WTC11 (cell line): Measurements from ENCODE around the gene HELZ.

Source experiments
- EMX1 ChIP-seq: fragments of 250-450 bp; sonication (Bioruptor Pico); IDR thresholded peaks from 2 replicates; pipeline ENCODE4 v1.8.0; 2021; ENCODE audit warnings: mild to moderate bottlenecking
- GABPB1 ChIP-seq: sonication (generic); formaldehyde crosslinking; IDR thresholded peaks from 2 replicates; pipeline ENCODE4 v1.8.1; 2023; ENCODE audit warnings: mild to moderate bottlenecking, missing genetic modification reagents
- ZNF232 ChIP-seq: sonication (generic); formaldehyde crosslinking; IDR thresholded peaks from 2 replicates; pipeline ENCODE4 v1.8.0; 2022; ENCODE audit warnings: mild to moderate bottlenecking, missing genetic modification reagents
- TF ChIP-seq, protein P1 (sequence below): fragments of 200-600 bp; IDR thresholded peaks from 2 replicates; pipeline ENCODE4 v1.8.0; 2022; ENCODE audit warnings: antibody characterized with exemption
- TF ChIP-seq, protein P2 (sequence below): sonication (generic); formaldehyde crosslinking; IDR thresholded peaks from 2 replicates; pipeline ENCODE4 v1.8.0; 2022; ENCODE audit warnings: missing genetic modification reagents
- TF ChIP-seq, protein P3 (sequence below): sonication (generic); formaldehyde crosslinking; IDR thresholded peaks from 2 replicates; pipeline ENCODE4 v1.8.1; 2022; ENCODE audit warnings: low read depth, missing genetic modification reagents, borderline replicate concordance
- TF ChIP-seq, protein P4 (sequence below): sonication (generic); formaldehyde crosslinking; IDR thresholded peaks from 2 replicates; pipeline ENCODE4 v1.8.0; 2023; ENCODE audit warnings: missing genetic modification reagents

DNA sequence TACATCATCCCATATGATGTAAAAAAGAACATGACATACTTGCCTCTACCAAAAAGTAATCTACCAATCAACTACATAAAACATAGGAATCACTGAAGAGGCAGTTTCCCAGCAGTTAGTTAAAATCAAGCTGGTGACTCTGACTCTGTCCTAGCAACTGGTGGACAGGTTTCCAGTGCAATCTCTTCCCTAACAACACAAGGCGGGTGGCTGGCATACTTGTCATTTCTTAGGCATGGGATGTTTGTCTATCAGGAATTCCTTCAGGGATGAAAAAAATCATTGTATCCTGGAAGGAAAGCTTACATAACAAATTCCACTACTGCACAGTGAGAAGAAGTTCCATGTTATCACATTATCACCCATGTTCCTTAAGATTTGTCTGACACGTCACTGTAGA, 50.9 kb downstream of the HELZ start:
- TF ChIP-seq EMX1 (no peak), ZNF232 (CRISPR knock-in tag) (no peak), GABPB1 (CRISPR knock-in tag) (no peak)
- TF ChIP-seq, protein P1, sequence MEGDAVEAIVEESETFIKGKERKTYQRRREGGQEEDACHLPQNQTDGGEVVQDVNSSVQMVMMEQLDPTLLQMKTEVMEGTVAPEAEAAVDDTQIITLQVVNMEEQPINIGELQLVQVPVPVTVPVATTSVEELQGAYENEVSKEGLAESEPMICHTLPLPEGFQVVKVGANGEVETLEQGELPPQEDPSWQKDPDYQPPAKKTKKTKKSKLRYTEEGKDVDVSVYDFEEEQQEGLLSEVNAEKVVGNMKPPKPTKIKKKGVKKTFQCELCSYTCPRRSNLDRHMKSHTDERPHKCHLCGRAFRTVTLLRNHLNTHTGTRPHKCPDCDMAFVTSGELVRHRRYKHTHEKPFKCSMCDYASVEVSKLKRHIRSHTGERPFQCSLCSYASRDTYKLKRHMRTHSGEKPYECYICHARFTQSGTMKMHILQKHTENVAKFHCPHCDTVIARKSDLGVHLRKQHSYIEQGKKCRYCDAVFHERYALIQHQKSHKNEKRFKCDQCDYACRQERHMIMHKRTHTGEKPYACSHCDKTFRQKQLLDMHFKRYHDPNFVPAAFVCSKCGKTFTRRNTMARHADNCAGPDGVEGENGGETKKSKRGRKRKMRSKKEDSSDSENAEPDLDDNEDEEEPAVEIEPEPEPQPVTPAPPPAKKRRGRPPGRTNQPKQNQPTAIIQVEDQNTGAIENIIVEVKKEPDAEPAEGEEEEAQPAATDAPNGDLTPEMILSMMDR: no peak
- TF ChIP-seq, protein P2, sequence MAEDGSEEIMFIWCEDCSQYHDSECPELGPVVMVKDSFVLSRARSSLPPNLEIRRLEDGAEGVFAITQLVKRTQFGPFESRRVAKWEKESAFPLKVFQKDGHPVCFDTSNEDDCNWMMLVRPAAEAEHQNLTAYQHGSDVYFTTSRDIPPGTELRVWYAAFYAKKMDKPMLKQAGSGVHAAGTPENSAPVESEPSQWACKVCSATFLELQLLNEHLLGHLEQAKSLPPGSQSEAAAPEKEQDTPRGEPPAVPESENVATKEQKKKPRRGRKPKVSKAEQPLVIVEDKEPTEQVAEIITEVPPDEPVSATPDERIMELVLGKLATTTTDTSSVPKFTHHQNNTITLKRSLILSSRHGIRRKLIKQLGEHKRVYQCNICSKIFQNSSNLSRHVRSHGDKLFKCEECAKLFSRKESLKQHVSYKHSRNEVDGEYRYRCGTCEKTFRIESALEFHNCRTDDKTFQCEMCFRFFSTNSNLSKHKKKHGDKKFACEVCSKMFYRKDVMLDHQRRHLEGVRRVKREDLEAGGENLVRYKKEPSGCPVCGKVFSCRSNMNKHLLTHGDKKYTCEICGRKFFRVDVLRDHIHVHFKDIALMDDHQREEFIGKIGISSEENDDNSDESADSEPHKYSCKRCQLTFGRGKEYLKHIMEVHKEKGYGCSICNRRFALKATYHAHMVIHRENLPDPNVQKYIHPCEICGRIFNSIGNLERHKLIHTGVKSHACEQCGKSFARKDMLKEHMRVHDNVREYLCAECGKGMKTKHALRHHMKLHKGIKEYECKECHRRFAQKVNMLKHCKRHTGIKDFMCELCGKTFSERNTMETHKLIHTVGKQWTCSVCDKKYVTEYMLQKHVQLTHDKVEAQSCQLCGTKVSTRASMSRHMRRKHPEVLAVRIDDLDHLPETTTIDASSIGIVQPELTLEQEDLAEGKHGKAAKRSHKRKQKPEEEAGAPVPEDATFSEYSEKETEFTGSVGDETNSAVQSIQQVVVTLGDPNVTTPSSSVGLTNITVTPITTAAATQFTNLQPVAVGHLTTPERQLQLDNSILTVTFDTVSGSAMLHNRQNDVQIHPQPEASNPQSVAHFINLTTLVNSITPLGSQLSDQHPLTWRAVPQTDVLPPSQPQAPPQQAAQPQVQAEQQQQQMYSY (CRISPR knock-in tag): no peak
- TF ChIP-seq, protein P3, sequence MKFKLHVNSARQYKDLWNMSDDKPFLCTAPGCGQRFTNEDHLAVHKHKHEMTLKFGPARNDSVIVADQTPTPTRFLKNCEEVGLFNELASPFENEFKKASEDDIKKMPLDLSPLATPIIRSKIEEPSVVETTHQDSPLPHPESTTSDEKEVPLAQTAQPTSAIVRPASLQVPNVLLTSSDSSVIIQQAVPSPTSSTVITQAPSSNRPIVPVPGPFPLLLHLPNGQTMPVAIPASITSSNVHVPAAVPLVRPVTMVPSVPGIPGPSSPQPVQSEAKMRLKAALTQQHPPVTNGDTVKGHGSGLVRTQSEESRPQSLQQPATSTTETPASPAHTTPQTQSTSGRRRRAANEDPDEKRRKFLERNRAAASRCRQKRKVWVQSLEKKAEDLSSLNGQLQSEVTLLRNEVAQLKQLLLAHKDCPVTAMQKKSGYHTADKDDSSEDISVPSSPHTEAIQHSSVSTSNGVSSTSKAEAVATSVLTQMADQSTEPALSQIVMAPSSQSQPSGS: no peak
- TF ChIP-seq, protein P4, sequence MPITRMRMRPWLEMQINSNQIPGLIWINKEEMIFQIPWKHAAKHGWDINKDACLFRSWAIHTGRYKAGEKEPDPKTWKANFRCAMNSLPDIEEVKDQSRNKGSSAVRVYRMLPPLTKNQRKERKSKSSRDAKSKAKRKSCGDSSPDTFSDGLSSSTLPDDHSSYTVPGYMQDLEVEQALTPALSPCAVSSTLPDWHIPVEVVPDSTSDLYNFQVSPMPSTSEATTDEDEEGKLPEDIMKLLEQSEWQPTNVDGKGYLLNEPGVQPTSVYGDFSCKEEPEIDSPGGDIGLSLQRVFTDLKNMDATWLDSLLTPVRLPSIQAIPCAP: no peak
